GM12892 (cell line): Measurements from ENCODE around the gene SLC35G4.

Experiments used
- DNase-seq: peaks from one replicate; pipeline ENCODE4 v3.0.0; 2011; ENCODE audit not compliant: insufficient read length
- FAIRE-seq: peaks from 2 replicates; lab custom pipeline; 2011; peaks lifted over from hg19 to GRCh38; lab: Jason Lieb, UNC
- POLR2A ChIP-seq: IDR thresholded peaks from 2 replicates; pipeline ENCODE4 v1.6.1; 2011; ENCODE audit warnings: low read depth, low read length, control low read depth
- POLR2AphosphoS5 ChIP-seq: IDR thresholded peaks from 2 replicates; pipeline ENCODE4 v1.6.1; 2011; ENCODE audit warnings: low read depth, low read length, control low read depth
- TAF1 ChIP-seq: IDR thresholded peaks from 2 replicates; pipeline ENCODE4 v1.6.1; 2011; ENCODE audit warnings: low read depth, mild to moderate bottlenecking, control low read depth, low read length, borderline replicate concordance

The SLC35G4 gene

GRCh38 chr18:11649839-11650238, 40.4 kb downstream of the SLC35G4 start:
- FAIRE-seq = no peak

GRCh38 chr18:11651899-11652298, 42.5 kb downstream of the SLC35G4 start:
- TF ChIP-seq TAF1 (no peak), POLR2A (no peak), POLR2AphosphoS5 (no peak)
- no peak for FAIRE-seq

More at GRCh38 chr18:11649839-11650238, 40.4 kb downstream of the SLC35G4 start:
- no peak for DNase-seq
- no peak for TF ChIP-seq POLR2A
- TF ChIP-seq TAF1 = no peak
- TF ChIP-seq POLR2AphosphoS5 = no peak

GRCh38 chr18:11653521-11653920, 44.1 kb downstream of the SLC35G4 start:
- no peak for FAIRE-seq
- TF ChIP-seq POLR2A (no peak), POLR2AphosphoS5 (no peak), TAF1 (no peak)
- DNase-seq = no peak

More at GRCh38 chr18:11651899-11652298, 42.5 kb downstream of the SLC35G4 start:
- DNase-seq = no peak

- FAIRE-seq = no peak
- peak; percentile 40 for DNase-seq
- TF ChIP-seq POLR2A (no peak), TAF1 (no peak), POLR2AphosphoS5 (no peak)
Observed at GRCh38 chr18:11654736-11655605, 45.6 kb downstream of the SLC35G4 start.

GRCh38 chr18:11655606-11655932, 46.2 kb downstream of the SLC35G4 start:
- DNase-seq = no peak
- no peak for FAIRE-seq
- no peak for TF ChIP-seq POLR2A
- no peak for TF ChIP-seq TAF1
- TF ChIP-seq POLR2AphosphoS5 = no peak

- FAIRE-seq (no peak), DNase-seq (no peak)
- TF ChIP-seq POLR2A (no peak), POLR2AphosphoS5 (no peak), TAF1 (no peak)
Observed at GRCh38 chr18:11657152-11657551, 47.8 kb downstream of the SLC35G4 start.

- TF ChIP-seq TAF1 (no peak), POLR2AphosphoS5 (no peak), POLR2A (no peak)
- DNase-seq (no peak), FAIRE-seq (no peak)
Observed at GRCh38 chr18:11657554-11657953, 48.2 kb downstream of the SLC35G4 start.

- TF ChIP-seq TAF1 (no peak), POLR2AphosphoS5 (no peak), POLR2A (no peak)
- no peak for DNase-seq
- no peak for FAIRE-seq
Observed at GRCh38 chr18:11658019-11658418, 48.6 kb downstream of the SLC35G4 start.

- TF ChIP-seq POLR2A = no peak
- no peak for TF ChIP-seq POLR2AphosphoS5
- TF ChIP-seq TAF1 = no peak
- FAIRE-seq = no peak
- no peak for DNase-seq
Observed at GRCh38 chr18:11658989-11659388, 49.6 kb downstream of the SLC35G4 start.
